H1 (cell line): ENCODE measurements around the gene THAP4. TPM values are rescaled to one million over a fixed set of nuclear protein-coding genes. Genes with fewer than 3 reads are reported as not detected.

Experiments used
- CTCF ChIA-PET: fragments of 300-600 bp; sonication (Branson Sonifier 250); formaldehyde crosslinking; loops from one replicate; lab custom pipeline; 2021; ENCODE audit not compliant: partially characterized antibody; lab: Charles Lee
- POLR2A ChIA-PET: fragments of 300-600 bp; sonication (Branson Sonifier 250); formaldehyde crosslinking; loops from one replicate; lab custom pipeline; 2021; ENCODE audit warnings: inconsistent platforms; ENCODE audit not compliant: partially characterized antibody; lab: Charles Lee
- DNase-seq, 2 experiments: peaks; one replicate each; pipeline versions ENCODE4 v3.0.0 to v3.0.0-alpha.2; 2010 to 2022; ENCODE audit warnings: low spot score in 2 of 2, low read depth in 1 of 2, mixed read lengths in 1 of 2
- FAIRE-seq: peaks from 2 replicates; lab custom pipeline; 2011; peaks lifted over from hg19 to GRCh38; lab: Jason Lieb, UNC
- H2AFZ ChIP-seq: 2 replicates; pipeline ENCODE4 v1.8.1; 2012; ENCODE audit warnings: low read length, inconsistent platforms
- H2AK5ac ChIP-seq: 2 replicates; pipeline ENCODE4 v1.6.1; 2013; ENCODE audit warnings: low read depth, low read length
- H2BK120ac ChIP-seq: replicated peaks from 2 replicates; pipeline ENCODE3; 2013; ENCODE audit warnings: low read depth, low read length, inconsistent platforms
- H2BK12ac ChIP-seq: 2 replicates; pipeline ENCODE4 v1.6.1; 2013; ENCODE audit warnings: low read depth, low read length
- H2BK15ac ChIP-seq: 2 replicates; pipeline ENCODE4 v1.6.1; 2013; ENCODE audit warnings: low read length
- H2BK20ac ChIP-seq: 2 replicates; pipeline ENCODE4 v1.6.1; 2013; ENCODE audit warnings: low read length
- H2BK5ac ChIP-seq: 2 replicates; pipeline ENCODE4 v1.6.1; 2013; ENCODE audit warnings: low read depth, low read length
- H3K14ac ChIP-seq: 2 replicates; pipeline ENCODE4 v1.6.1; 2013; ENCODE audit warnings: inconsistent platforms; ENCODE audit not compliant: insufficient read length
- H3K18ac ChIP-seq: 2 replicates; pipeline ENCODE4 v1.6.1; 2013; ENCODE audit warnings: low read length; ENCODE audit errors: extremely low read depth
- H3K23ac ChIP-seq: 2 replicates; pipeline ENCODE4 v1.6.1; 2013; ENCODE audit warnings: inconsistent platforms; ENCODE audit not compliant: insufficient read length
- H3K23me2 ChIP-seq: 2 replicates; pipeline ENCODE4 v1.6.1; 2013; ENCODE audit warnings: low read depth, low read length
- H3K27ac ChIP-seq: 2 replicates; pipeline ENCODE4 v1.6.1; 2011; ENCODE audit warnings: low read depth, low read length, inconsistent platforms
- H3K27me3 ChIP-seq, 4 experiments: replicated peaks in 1 of 4; 1 replicate in 1 of 4; 2 replicates in 3 of 4; pipeline versions ENCODE4 v1.6.1 to v1.8.1; 2011 to 2013; ENCODE audit warnings: low read length in 3 of 4, mild to moderate bottlenecking in 3 of 4, inconsistent platforms in 2 of 4, mixed read lengths in 2 of 4, moderate library complexity in 1 of 4; ENCODE audit not compliant: control insufficient read depth in 3 of 4, insufficient read depth in 3 of 4; ENCODE audit errors: extremely low read depth in 1 of 4
- H3K36me3 ChIP-seq, 4 experiments: 2 replicates each; pipeline versions ENCODE4 v1.6.1 to v1.8.1; 2011 to 2013; ENCODE audit warnings: mild to moderate bottlenecking in 4 of 4, low read length in 3 of 4, moderate library complexity in 2 of 4, control low read depth in 1 of 4, inconsistent platforms in 1 of 4; ENCODE audit not compliant: insufficient read depth in 4 of 4, control insufficient read depth in 2 of 4
- H3K4ac ChIP-seq: replicated peaks from 2 replicates; pipeline ENCODE3; 2013; ENCODE audit warnings: low read length, low read depth, mixed read lengths, inconsistent platforms; ENCODE audit not compliant: insufficient read length
- H3K4me1 ChIP-seq, 4 experiments: replicated peaks in 1 of 4; 1 replicate in 1 of 4; 2 replicates in 3 of 4; pipeline versions ENCODE4 v1.6.1 to v1.8.1; 2011 to 2013; ENCODE audit warnings: low read length in 3 of 4, inconsistent platforms in 2 of 4, mixed read lengths in 1 of 4; ENCODE audit not compliant: insufficient read depth in 4 of 4, control insufficient read depth in 3 of 4
- H3K4me2 ChIP-seq, 2 experiments: 2 replicates each; pipeline versions ENCODE4 v1.6.1 to v1.8.1; 2011 to 2013; ENCODE audit warnings: low read depth in 2 of 2, low read length in 2 of 2, control low read depth in 1 of 2, inconsistent platforms in 1 of 2, mild to moderate bottlenecking in 1 of 2; ENCODE audit not compliant: insufficient read depth in 1 of 2
- H3K4me3 ChIP-seq, 4 experiments: fragments of 200-600, 300-600 bp in 1 of 4; sonication (generic), shearing (Covaris generic), sonication (Bioruptor Twin) in 1 of 4; 2 replicates each; pipeline versions ENCODE4 v1.5.1 to v1.8.1; 2011 to 2016; ENCODE audit warnings: low read length in 4 of 4, low read depth in 3 of 4, control low read depth in 2 of 4, inconsistent platforms in 2 of 4, mild to moderate bottlenecking in 2 of 4, mixed read lengths in 1 of 4, moderate library complexity in 1 of 4; ENCODE audit not compliant: insufficient read depth in 2 of 4; ENCODE audit errors: extremely low read depth in 1 of 4
- H3K56ac ChIP-seq: replicated peaks from 2 replicates; pipeline ENCODE3; 2013; ENCODE audit warnings: low read depth, mild to moderate bottlenecking, mixed read lengths, low read length, inconsistent platforms; ENCODE audit not compliant: insufficient read length
- H3K79me1 ChIP-seq: 2 replicates; pipeline ENCODE4 v1.6.1; 2013; ENCODE audit warnings: low read depth, low read length, control low read depth
- H3K79me2 ChIP-seq, 2 experiments: 2 replicates each; pipeline versions ENCODE4 v1.6.1 to v1.8.1; 2012 to 2013; ENCODE audit warnings: low read length in 2 of 2, mild to moderate bottlenecking in 2 of 2, inconsistent platforms in 1 of 2; ENCODE audit not compliant: insufficient read depth in 2 of 2, control insufficient read depth in 1 of 2
- H3K9ac ChIP-seq, 4 experiments: replicated peaks in 1 of 4; 1 replicate in 1 of 4; 2 replicates in 3 of 4; pipeline versions ENCODE4 v1.6.1 to v1.8.1; 2011 to 2013; ENCODE audit warnings: low read depth in 3 of 4, low read length in 3 of 4, control low read depth in 2 of 4, mild to moderate bottlenecking in 2 of 4, moderate library complexity in 2 of 4, inconsistent platforms in 1 of 4; ENCODE audit errors: extremely low read depth in 1 of 4
- H3K9me3 ChIP-seq, 2 experiments: 2 replicates each; pipeline versions ENCODE4 v1.6.1 to v1.8.1; 2012 to 2013; ENCODE audit warnings: mild to moderate bottlenecking in 2 of 2, moderate library complexity in 2 of 2, control low read depth in 1 of 2, inconsistent platforms in 1 of 2, low read depth in 1 of 2, low read length in 1 of 2, mixed read lengths in 1 of 2; ENCODE audit not compliant: insufficient read depth in 2 of 2
- H4K20me1 ChIP-seq, 2 experiments: replicated peaks in 1 of 2; 2 replicates each; pipeline versions ENCODE3 to v1.8.1; 2011 to 2013; ENCODE audit warnings: inconsistent platforms in 2 of 2, low read length in 2 of 2, mild to moderate bottlenecking in 1 of 2; ENCODE audit not compliant: insufficient read depth in 2 of 2, control insufficient read depth in 1 of 2
- H4K5ac ChIP-seq: 2 replicates; pipeline ENCODE4 v1.6.1; 2013; ENCODE audit warnings: low read length, low read depth, mixed read lengths, inconsistent platforms; ENCODE audit not compliant: insufficient read length
- H4K8ac ChIP-seq: 2 replicates; pipeline ENCODE4 v1.8.0; 2013; ENCODE audit warnings: mild to moderate bottlenecking, moderate library complexity, low read length, inconsistent platforms; ENCODE audit not compliant: insufficient read depth; ENCODE audit errors: extremely low read depth
- H4K91ac ChIP-seq: replicated peaks from 2 replicates; pipeline ENCODE3; 2013; ENCODE audit warnings: low read length, mixed read lengths, inconsistent platforms; ENCODE audit not compliant: insufficient read length
- BACH1 ChIP-seq: IDR thresholded peaks from 2 replicates; pipeline ENCODE4 v1.6.1; 2012; ENCODE audit warnings: low read length, improper control_type of control experiment
- CTBP2 ChIP-seq: IDR thresholded peaks from 2 replicates; pipeline ENCODE4 v1.7.0; 2011; ENCODE audit warnings: borderline replicate concordance, mild to moderate bottlenecking, moderate library complexity, mixed read lengths, low read length; ENCODE audit not compliant: insufficient read depth, insufficient read length
- FOSL1 ChIP-seq: IDR thresholded peaks from 2 replicates; pipeline ENCODE4 v1.6.1; 2011; ENCODE audit warnings: mild to moderate bottlenecking, low read depth, low read length, moderate library complexity; ENCODE audit not compliant: insufficient read depth
- HDAC6 ChIP-seq: IDR thresholded peaks from one replicate; pipeline ENCODE4 v1.7.1; 2012; ENCODE audit warnings: low read depth, mild to moderate bottlenecking, inconsistent platforms, low read length, moderate library complexity
- RAD21 ChIP-seq, 2 experiments: IDR thresholded peaks in 1 of 2; conservative IDR thresholded peaks in 1 of 2; 2 replicates each; pipeline ENCODE4 v1.6.1; 2011; ENCODE audit warnings: low read depth in 2 of 2, low read length in 2 of 2, improper control_type of control experiment in 1 of 2, inconsistent platforms in 1 of 2, mild to moderate bottlenecking in 1 of 2, moderate library complexity in 1 of 2
- SUZ12 ChIP-seq: fragments of 200-600 bp; sonication (generic); IDR thresholded peaks from 2 replicates; pipeline ENCODE4 v1.6.1; 2012; ENCODE audit warnings: mild to moderate bottlenecking, inconsistent platforms, low read length, moderate library complexity, mixed read lengths
- TAF1 ChIP-seq: IDR thresholded peaks from 2 replicates; pipeline ENCODE4 v1.6.1; 2011; ENCODE audit warnings: mild to moderate bottlenecking, low read depth, low read length
- TAF7 ChIP-seq: optimal IDR thresholded peaks from 2 replicates; pipeline ENCODE3; 2011; ENCODE audit warnings: low read depth, mild to moderate bottlenecking, inconsistent platforms, low read length, moderate library complexity, borderline replicate concordance
- USF2 ChIP-seq: IDR thresholded peaks from 2 replicates; pipeline ENCODE4 v1.6.1; 2011; ENCODE audit warnings: low read length, improper control_type of control experiment
- WGBS, 2 experiments: shearing (Covaris generic) in 1 of 2; methylation state at CpG; one replicate each; pipeline versions ENCODE4 v1.1.6 to v1.1.7; 2013 to 2015; ENCODE audit warnings: low lambda C conversion rate in 2 of 2, mixed read lengths in 2 of 2, inconsistent platforms in 1 of 2, low coverage in 1 of 2, missing lambda C conversion rate in 1 of 2; ENCODE audit not compliant: insufficient replicate concordance in 2 of 2, insufficient coverage in 1 of 2, insufficient read length in 1 of 2; ENCODE audit errors: extremely low coverage in 1 of 2, missing lambda C conversion rate in 1 of 2; 5-methylcytosine and 5-hydroxymethylcytosine counted together
- polyA plus RNA-seq, 7 experiments: library from polyadenylated mRNA; depleted of rRNA in 3 of 7; stranded (reverse) in 5 of 7; unstranded in 2 of 7; fragments of >200 nt in 5 of 7; fragments of 200-250 nt in 2 of 7; gene quantifications; 1 replicate in 5 of 7; 2 replicates in 1 of 7; 4 replicates in 1 of 7; pipeline versions ENCODE4 v1.2.1 to v1.2.3, GENCODE V29; 2011 to 2013; ENCODE audit warnings: missing spikeins in 2 of 7, mixed read lengths in 2 of 7
- total RNA-seq: library from RNA; stranded (reverse); fragmentation: NEBNext Ultra II Directional; extraction: Animal tissue kit (Norgen Biotek cat#: 25700); gene quantifications from 2 replicates; pipeline ENCODE4 v1.2.1, GENCODE V29; 2021

THAP4 gene
- total and polyA plus RNA-seq, 2 of the 8 experiments (the other 6 are each of a cell fraction or from before 2014, with no cell fraction given): 78.9 to 83.6 TPM

- Histone ChIP-seq H3K56ac (no peak overlapping the region), H2BK15ac (no peak overlapping the region), H3K23ac (no peak overlapping the region), H2BK120ac (no peak overlapping the region), H3K23me2 (peaks cover 5% of the 10 kb centered on the region; the same call in 1 of the 2 replicates), H3K4ac (no peak overlapping the region), H4K8ac (no peak overlapping the region), H3K4me2 (no peak overlapping the region), H3K36me3 (no peaks in the 10 kb centered on the region), H3K4me1 (peaks cover 3 to 5% (median 4%) of the 10 kb centered on the region in 4 experiments), H2BK12ac (no peak overlapping the region), H3K4me3 (no peak overlapping the region), H2AFZ (no peak overlapping the region), H4K5ac (no peak overlapping the region), H2BK20ac (no peak overlapping the region), H3K27me3 (peaks cover 0 to 12% (median 9%) of the 10 kb centered on the region in 4 experiments; a peak in 6 of 7 replicates), H3K14ac (no peak overlapping the region), H3K18ac (no peak overlapping the region), H3K79me2 (no peaks in the 10 kb centered on the region), H3K9ac (no peak overlapping the region), H4K20me1 (no peaks in the 10 kb centered on the region)
- no peak for FAIRE-seq
- no peak for DNase-seq
- ChIA-PET CTCF (interaction anchor here (0.9 to 1.3 kb wide), 2 partner anchors 22 to 343 kb away, joined by 3 to 4 read pairs; no protein-coding TSS in a partner anchor), POLR2A (interaction anchor here (0.7 kb wide), 1 partner anchor 174 kb away, joined by 3 read pairs; no protein-coding TSS in a partner anchor)
- WGBS, 2 experiments: 87% methylated on average over 13 of the region's 13 CpGs; no CpG with 5 or more reads in 1 of the 2 experiments
- TF ChIP-seq HDAC6 (no peak), SUZ12 (no peak), CTBP2 (no peak), TAF7 (no peak), TAF1 (no peak), RAD21 (IDR thresholded peaks at IDR 0.05 in 1 of 2, conservative IDR thresholded peaks at IDR 0.05 in 1 of 2; ENCODE audit: low read depth in 2 of 2, low read length in 2 of 2) (no peak), FOSL1 (no peak), USF2 (no peak), BACH1 (no peak)
- TF ChIP-seq, all 59 proteins: peak for 0
- Histone ChIP-seq H4K91ac (no peak overlapping the region), H3K27ac (no peak overlapping the region), H2AK5ac (no peak overlapping the region), H3K79me1 (no peaks in the 10 kb centered on the region), H2BK5ac (no peak overlapping the region), H3K9me3 (no peaks in the 10 kb centered on the region)
Observed at GRCh38 chr2:241535871-241536655, 100.9 kb downstream of the THAP4 start.
